ENCODE results near the gene SLC66A1.

DNA sequence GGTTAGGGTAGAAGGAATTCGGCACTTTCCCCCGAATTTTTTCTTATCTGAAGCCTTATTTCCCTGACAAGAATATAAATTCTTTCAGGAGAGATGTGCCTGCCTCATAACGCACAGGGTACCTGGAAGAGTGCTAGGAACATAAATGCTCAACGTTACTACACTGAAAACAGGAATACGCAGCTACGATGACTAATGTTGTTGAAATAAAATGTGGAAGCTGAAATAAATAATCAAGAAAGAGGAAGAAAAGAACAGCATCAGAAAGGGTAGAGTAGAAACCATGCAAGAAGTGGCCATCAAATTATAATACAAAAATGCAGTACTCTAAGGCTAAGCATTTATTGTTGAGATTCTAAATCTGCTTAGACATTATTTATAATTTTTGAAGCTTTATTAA is 33.9 kb downstream of the SLC66A1 start:
- TF ChIP-seq, protein P1, sequence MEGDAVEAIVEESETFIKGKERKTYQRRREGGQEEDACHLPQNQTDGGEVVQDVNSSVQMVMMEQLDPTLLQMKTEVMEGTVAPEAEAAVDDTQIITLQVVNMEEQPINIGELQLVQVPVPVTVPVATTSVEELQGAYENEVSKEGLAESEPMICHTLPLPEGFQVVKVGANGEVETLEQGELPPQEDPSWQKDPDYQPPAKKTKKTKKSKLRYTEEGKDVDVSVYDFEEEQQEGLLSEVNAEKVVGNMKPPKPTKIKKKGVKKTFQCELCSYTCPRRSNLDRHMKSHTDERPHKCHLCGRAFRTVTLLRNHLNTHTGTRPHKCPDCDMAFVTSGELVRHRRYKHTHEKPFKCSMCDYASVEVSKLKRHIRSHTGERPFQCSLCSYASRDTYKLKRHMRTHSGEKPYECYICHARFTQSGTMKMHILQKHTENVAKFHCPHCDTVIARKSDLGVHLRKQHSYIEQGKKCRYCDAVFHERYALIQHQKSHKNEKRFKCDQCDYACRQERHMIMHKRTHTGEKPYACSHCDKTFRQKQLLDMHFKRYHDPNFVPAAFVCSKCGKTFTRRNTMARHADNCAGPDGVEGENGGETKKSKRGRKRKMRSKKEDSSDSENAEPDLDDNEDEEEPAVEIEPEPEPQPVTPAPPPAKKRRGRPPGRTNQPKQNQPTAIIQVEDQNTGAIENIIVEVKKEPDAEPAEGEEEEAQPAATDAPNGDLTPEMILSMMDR (IDR thresholded peaks at IDR 0.05; ENCODE audit: low read length): no peak
- no peak for TF ChIP-seq EZH2 (optimal IDR thresholded peaks at IDR 0.05; ENCODE audit: low read depth, low read length)
- TF ChIP-seq EZH2phosphoT487 (IDR thresholded peaks at IDR 0.05; ENCODE audit: low read length): no peak

All from MM.1S (cell line).